ENCODE data around the gene TMEM125. TPM values are rescaled to one million over a fixed set of nuclear protein-coding genes. Genes with fewer than 3 reads are reported as not detected.

The TMEM125 gene
- polyA plus RNA-seq, 1 experiment: 0.17 TPM

DNA sequence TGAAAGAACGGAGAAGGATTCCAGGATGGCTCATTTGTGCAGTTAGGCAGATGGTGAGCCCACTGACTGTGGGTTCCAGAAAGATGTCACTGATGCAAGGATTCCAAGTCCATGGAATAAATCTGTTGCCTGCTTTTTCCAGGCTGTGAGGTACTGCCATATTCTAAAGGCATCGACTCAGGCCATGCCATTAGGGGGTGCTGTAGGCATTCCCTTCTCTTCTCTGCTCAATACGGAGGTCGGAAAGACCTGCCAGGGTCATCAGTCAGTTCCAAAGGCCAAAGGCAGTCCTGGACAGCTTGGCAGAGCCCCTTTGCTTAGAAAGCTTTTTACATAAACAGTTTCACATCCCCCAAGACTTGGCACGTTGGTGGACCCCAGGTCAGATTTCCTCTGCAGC lies 31.7 kb upstream of the TMEM125 start:
- TF ChIP-seq CTCF (IDR thresholded peaks at IDR 0.05; ENCODE audit: insufficient read depth, low read depth, low read length): peak; percentile 79
- H3K4me3 ChIP-seq (ENCODE audit: low read depth, low read length): no peak overlapping the region
- CTCF ChIA-PET: interaction anchor here (0.6 to 1.8 kb wide), 8 partner anchors 9 to 210 kb away, joined by 3 to 6 read pairs (median 3); partner anchors contain the start of gene CDC20

DNA sequence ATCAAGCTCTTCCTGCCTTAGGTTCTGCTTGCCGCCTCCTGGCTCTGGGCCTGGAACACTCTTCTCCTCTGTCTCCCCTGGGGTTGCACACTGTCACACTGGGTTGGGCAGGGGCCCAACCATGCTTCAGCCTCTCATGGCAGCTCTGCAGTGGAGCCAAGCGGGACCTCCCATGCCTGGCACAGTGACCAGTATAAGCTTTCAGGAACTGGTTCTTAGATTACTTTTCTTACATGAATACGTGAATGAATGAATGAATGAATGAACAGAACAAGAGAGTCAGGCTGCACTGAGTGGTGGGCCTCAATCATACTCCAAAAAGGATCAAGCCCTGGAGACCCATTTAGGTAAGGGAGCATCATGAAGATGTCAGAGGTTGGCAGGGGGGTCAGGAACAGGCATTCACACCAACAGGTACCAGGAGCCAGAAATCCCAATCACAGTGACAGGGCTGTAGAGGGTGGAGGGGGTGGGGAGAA lies 30.8 kb upstream of the TMEM125 start:
- no peak for TF ChIP-seq CTCF (IDR thresholded peaks at IDR 0.05; ENCODE audit: insufficient read depth, low read depth, low read length)
- POLR2A ChIA-PET: no interaction called here
- CTCF ChIA-PET: interaction anchor here (0.6 to 1.8 kb wide), 6 partner anchors 45 to 282 kb away, joined by 3 to 6 read pairs (median 4); partner anchors contain the start of gene CDC20

More for the DNA sequence above, 31.7 kb upstream of the TMEM125 start:
- H3K27me3 ChIP-seq (ENCODE audit: control insufficient read depth, insufficient read depth, low read length): no peaks in the 10 kb centered on the region
- no peak for DNase-seq (ENCODE audit: low read depth)
- H3K36me3 ChIP-seq (ENCODE audit: control insufficient read depth, insufficient read depth, low read length): no peaks in the 10 kb centered on the region
- POLR2A ChIA-PET: no interaction called here

DNA sequence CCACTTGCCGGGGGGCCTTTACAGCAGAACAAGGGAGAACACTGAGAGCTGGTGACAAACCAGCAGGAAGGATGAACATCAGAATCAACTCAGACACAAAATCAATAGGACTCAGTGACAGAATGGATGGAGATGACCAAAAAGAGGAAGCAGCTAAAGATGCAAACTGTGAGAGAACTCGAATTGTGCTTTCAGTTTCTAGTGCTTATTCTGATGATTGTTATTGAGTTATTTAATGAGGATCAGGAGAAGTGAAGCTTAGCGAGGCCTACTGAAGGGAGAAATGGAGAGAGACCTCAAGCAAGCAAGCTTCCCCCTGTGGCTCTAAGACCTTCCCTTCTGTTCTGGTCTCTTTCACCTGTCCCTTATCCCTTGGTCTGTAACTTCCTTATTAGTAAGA lies 30.3 kb upstream of the TMEM125 start:
- CTCF ChIA-PET: interaction anchor here (0.6 to 1.8 kb wide), 5 partner anchors 45 to 281 kb away, joined by 3 to 5 read pairs (median 4); no protein-coding TSS in a partner anchor
- H3K4me3 ChIP-seq (ENCODE audit: low read depth, low read length): no peak overlapping the region
- no peak for DNase-seq (ENCODE audit: low read depth)
- POLR2A ChIA-PET: no interaction called here
- TF ChIP-seq CTCF (IDR thresholded peaks at IDR 0.05; ENCODE audit: insufficient read depth, low read depth, low read length): no peak
- H3K36me3 ChIP-seq (ENCODE audit: control insufficient read depth, insufficient read depth, low read length): no peaks in the 10 kb centered on the region
- H3K27me3 ChIP-seq (ENCODE audit: control insufficient read depth, insufficient read depth, low read length): no peaks in the 10 kb centered on the region

More for the DNA sequence above, 30.8 kb upstream of the TMEM125 start:
- H3K4me3 ChIP-seq (ENCODE audit: low read depth, low read length): no peak overlapping the region
- no peaks in the 10 kb centered on the region for H3K27me3 ChIP-seq (ENCODE audit: control insufficient read depth, insufficient read depth, low read length)
- H3K36me3 ChIP-seq (ENCODE audit: control insufficient read depth, insufficient read depth, low read length): no peaks in the 10 kb centered on the region
- DNase-seq (ENCODE audit: low read depth): no peak

DNA sequence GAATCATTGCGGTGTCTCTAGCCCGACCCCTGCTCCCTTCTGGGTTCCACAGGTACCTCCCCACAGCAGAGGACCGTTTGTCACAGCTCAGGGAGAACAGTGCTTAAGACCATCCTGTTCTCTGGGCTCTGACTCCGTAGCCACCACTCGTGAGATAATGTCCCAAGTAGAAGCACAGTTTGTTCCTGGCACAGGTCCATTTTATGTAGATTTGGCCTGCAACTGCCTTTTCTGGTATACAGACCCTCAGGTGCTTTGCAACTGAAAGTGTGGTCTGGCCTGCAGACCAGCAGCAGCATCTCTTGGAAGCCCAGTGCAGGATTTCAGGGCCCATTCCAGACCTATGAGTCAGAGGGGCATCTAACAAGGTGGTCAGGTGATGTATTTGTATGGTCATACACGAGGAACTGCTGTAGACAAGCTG lies 28.4 kb upstream of the TMEM125 start:
- POLR2A ChIA-PET: no interaction called here
- no peak for TF ChIP-seq CTCF (IDR thresholded peaks at IDR 0.05; ENCODE audit: insufficient read depth, low read depth, low read length)
- H3K4me3 ChIP-seq (ENCODE audit: low read depth, low read length): no peak overlapping the region
- H3K36me3 ChIP-seq (ENCODE audit: control insufficient read depth, insufficient read depth, low read length): no peaks in the 10 kb centered on the region
- CTCF ChIA-PET: interaction anchor here (1.6 kb wide), 1 partner anchor 117 kb away, joined by 3 read pairs; no protein-coding TSS in a partner anchor
- DNase-seq (ENCODE audit: low read depth): no peak
- H3K27me3 ChIP-seq (ENCODE audit: control insufficient read depth, insufficient read depth, low read length): no peaks in the 10 kb centered on the region

DNA sequence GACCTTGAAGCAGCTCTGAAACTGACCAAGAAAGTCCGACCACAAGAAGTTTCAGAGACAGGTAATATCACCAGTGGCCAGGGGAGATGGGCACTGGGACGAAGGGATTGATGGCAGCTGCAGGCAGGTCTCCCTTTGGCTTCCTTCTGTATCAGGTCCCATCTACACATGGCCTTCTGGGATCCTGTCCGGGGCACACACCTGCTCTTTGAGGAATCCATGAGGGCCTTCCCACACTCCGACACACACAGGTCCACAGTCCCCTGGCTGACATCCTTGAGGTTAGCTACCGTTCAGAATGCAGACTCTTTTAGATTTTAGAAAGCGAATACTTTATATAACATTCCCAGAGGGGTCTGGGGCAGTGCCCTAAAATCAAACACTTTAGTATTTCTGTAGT lies 26.5 kb upstream of the TMEM125 start:
- Histone ChIP-seq H3K4me3 (ENCODE audit: low read depth, low read length) (no peak overlapping the region), H3K36me3 (ENCODE audit: control insufficient read depth, insufficient read depth, low read length) (no peaks in the 10 kb centered on the region), H3K27me3 (ENCODE audit: control insufficient read depth, insufficient read depth, low read length) (no peaks in the 10 kb centered on the region)
- no peak for DNase-seq (ENCODE audit: low read depth)
- CTCF ChIA-PET: interaction anchor here (0.9 to 1.8 kb wide), 3 partner anchors 16 to 171 kb away, joined by 3 to 4 read pairs (median 3); partner anchors contain the start of gene CDC20
- TF ChIP-seq CTCF (IDR thresholded peaks at IDR 0.05; ENCODE audit: insufficient read depth, low read depth, low read length): no peak
- POLR2A ChIA-PET: no interaction called here

All from BJ (cell line).